HUES64 (cell line): ENCODE measurements around the gene ELF1. TPM values are rescaled to one million over a fixed set of nuclear protein-coding genes. Genes with fewer than 3 reads are reported as not detected.

Experiments
- H3K27ac ChIP-seq: 2 replicates; pipeline ENCODE4 v1.7.0; 2013; ENCODE audit warnings: low read depth, low read length, inconsistent platforms
- H3K27me3 ChIP-seq: 2 replicates; pipeline ENCODE4 v1.6.1; 2013; ENCODE audit warnings: mild to moderate bottlenecking, low read length; ENCODE audit not compliant: insufficient read depth
- H3K36me3 ChIP-seq: 2 replicates; pipeline ENCODE4 v1.6.1; 2013; ENCODE audit warnings: mild to moderate bottlenecking, low read length; ENCODE audit not compliant: insufficient read depth
- H3K4me1 ChIP-seq: 2 replicates; pipeline ENCODE4 v1.6.1; 2013; ENCODE audit warnings: mild to moderate bottlenecking, low read length, moderate library complexity; ENCODE audit not compliant: insufficient read depth
- H3K4me3 ChIP-seq: 2 replicates; pipeline ENCODE4 v1.5.1; 2013; ENCODE audit warnings: mild to moderate bottlenecking, low read length, moderate library complexity
- H3K9ac ChIP-seq: 2 replicates; pipeline ENCODE4 v1.6.1; 2013; ENCODE audit warnings: mild to moderate bottlenecking, low read depth, low read length
- H3K9me3 ChIP-seq: 2 replicates; pipeline ENCODE4 v1.6.1; 2013; ENCODE audit warnings: low read depth, low read length; ENCODE audit not compliant: insufficient read depth
- WGBS: fragments of 150-250, 120-280 bp; methylation state at CpG from one replicate; pipeline ENCODE4 v1.1.7; 2013; ENCODE audit warnings: missing lambda C conversion rate; 5-methylcytosine and 5-hydroxymethylcytosine counted together
- polyA plus RNA-seq, 2 experiments: library from polyadenylated mRNA; stranded (reverse); fragments of 50-300 nt; gene quantifications; one replicate each; pipeline ENCODE4 v1.2.3, GENCODE V29; 2013

Gene ELF1
- 9.7 TPM for polyA plus RNA-seq (2013, experiment 1 of 2)
- polyA plus RNA-seq (2013, experiment 2 of 2): 11.0 TPM

DNA sequence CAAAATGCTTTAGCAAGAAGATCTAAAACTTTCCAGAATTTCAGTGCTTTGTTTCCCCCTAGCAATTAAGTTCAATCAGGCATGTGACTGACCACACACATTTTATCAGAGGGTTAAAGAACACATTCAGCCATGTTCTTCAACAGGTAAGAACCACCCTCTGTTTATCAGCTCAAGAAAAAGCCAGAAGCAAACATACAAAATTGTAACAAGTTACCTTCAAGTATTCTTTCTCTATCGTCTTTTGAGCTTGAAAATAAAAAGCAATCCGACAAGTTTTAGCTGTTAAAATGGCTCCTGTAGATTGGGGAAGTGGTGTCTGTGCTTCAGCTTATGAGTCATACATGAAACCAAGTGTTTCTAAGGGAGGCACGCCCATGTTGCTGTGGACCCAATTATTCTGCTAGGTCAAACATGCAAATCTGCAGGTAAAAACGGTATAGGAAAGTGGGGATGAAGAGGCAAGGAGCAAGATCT, at the start of gene ELF1:
Gene ELF1 (minus strand): TSS at position 306 of the 477 bp plus-strand sequence. CDS start 37,262 bp downstream, outside the sequence.
- H3K4me1 ChIP-seq: peaks cover 65% of the 10 kb centered on the region
- no peaks in the 10 kb centered on the region for H3K9me3 ChIP-seq
- H3K27ac ChIP-seq: peak within 1 kb of the TSS; percentile 71
- H3K4me3 ChIP-seq: peak within 1 kb of the TSS; percentile 41; the same call in 1 of the 2 replicates
- H3K27me3 ChIP-seq: no peaks in the 10 kb centered on the region
- no peaks in the 10 kb centered on the region for H3K36me3 ChIP-seq
- 60% methylated on average over 4 of the region's 4 CpGs for WGBS
- peak within 1 kb of the TSS; percentile 73; the same call in 1 of the 2 replicates for H3K9ac ChIP-seq

GRCh38 chr13:41065078-41065477, 46.0 kb upstream of the ELF1 start:
- H3K36me3 ChIP-seq: peaks cover 72% of the 10 kb centered on the region
- H3K4me3 ChIP-seq: no peak overlapping the region
- H3K4me1 ChIP-seq: peaks cover 15% of the 10 kb centered on the region; the same call in 1 of the 2 replicates
- no peak overlapping the region for H3K27ac ChIP-seq
- no peak overlapping the region for H3K9ac ChIP-seq
- no peaks in the 10 kb centered on the region for H3K9me3 ChIP-seq
- no peaks in the 10 kb centered on the region for H3K27me3 ChIP-seq

- Histone ChIP-seq H3K9me3 (no peaks in the 10 kb centered on the region), H3K9ac (no peak overlapping the region), H3K4me3 (no peak overlapping the region), H3K4me1 (peaks cover 15% of the 10 kb centered on the region; the same call in 1 of the 2 replicates), H3K27me3 (no peaks in the 10 kb centered on the region), H3K36me3 (peaks cover 66% of the 10 kb centered on the region), H3K27ac (no peak overlapping the region)
- WGBS: no CpG with 5 or more reads among the region's 2 CpGs
Measured at GRCh38 chr13:41064493-41064892, 45.4 kb upstream of the ELF1 start.

DNA sequence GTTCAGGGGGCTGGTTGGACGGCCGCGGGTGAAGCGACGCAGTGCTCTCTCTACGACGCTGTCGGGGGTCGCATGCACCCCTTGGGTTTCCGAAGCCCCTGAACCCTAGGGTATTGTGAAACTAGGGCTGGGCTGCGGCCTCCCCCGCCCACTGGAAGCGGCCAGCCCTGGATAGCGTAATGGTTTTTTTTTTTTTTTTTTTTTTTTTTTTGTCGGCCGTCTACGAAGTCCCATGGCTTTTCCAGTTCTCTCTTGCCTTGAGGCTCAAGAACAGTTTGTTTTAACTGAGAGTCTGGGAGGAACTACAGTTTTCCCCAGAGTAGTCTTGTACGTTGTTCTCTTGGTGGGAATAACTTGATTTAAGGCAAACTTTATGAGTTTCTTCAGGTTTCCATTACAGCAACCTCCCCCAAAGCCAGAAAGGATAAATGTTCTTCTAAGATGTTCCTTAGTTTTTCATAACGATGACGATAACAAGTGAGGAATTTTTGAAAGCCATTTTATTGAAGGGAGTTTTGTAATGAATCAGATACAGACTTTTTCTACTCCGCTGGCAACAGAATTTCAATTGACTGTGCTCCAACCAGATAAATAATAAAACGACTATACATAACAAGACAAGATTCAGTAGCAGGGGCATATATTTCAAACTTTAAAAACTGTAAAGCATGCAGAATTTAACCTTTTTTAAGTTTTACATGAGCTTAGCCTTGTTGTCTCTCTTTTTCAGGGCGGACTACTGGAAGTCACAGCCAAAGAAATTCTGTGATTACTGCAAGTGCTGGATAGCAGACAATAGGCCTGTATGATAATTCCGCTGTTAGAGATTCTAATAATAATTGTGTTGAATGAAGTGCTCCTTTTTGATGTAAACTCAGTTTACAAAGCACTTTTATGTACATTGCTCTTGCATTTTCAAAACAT, 43.1 kb upstream of the ELF1 start:
- peak overlapping the region; percentile 85 for H3K4me3 ChIP-seq
- peaks cover 22% of the 10 kb centered on the region; the same call in 1 of the 2 replicates for H3K4me1 ChIP-seq
- H3K36me3 ChIP-seq: peaks cover 43% of the 10 kb centered on the region
- peak overlapping the region; percentile 88 for H3K9ac ChIP-seq
- no peaks in the 10 kb centered on the region for H3K27me3 ChIP-seq
- WGBS: 8% methylated on average over 24 of the region's 24 CpGs
- peak overlapping the region; percentile 89 for H3K27ac ChIP-seq
- no peaks in the 10 kb centered on the region for H3K9me3 ChIP-seq

GRCh38 chr13:41061075-41061913, 42.2 kb upstream of the ELF1 start, which contains the start of gene WBP4:
WBP4 (plus strand) TSS chr13:41061509; CDS start chr13:41061674, 165 bp downstream.
- WGBS: under 1% methylated on average over 67 of the region's 71 CpGs
- Histone ChIP-seq H3K36me3 (peaks cover 34% of the 10 kb centered on the region), H3K27ac (peak within 1 kb of the TSS; percentile 89), H3K9ac (peak within 1 kb of the TSS; percentile 88), H3K4me3 (peak within 1 kb of the TSS; percentile 85), H3K9me3 (no peaks in the 10 kb centered on the region), H3K27me3 (no peaks in the 10 kb centered on the region), H3K4me1 (peaks cover 22% of the 10 kb centered on the region; the same call in 1 of the 2 replicates)

GRCh38 chr13:41060724-41061074, 41.6 kb upstream of the ELF1 start:
- Histone ChIP-seq H3K27me3 (no peaks in the 10 kb centered on the region), H3K9me3 (no peaks in the 10 kb centered on the region), H3K4me3 (peak overlapping the region; percentile 85), H3K27ac (peak overlapping the region; percentile 89), H3K36me3 (peaks cover 28% of the 10 kb centered on the region), H3K9ac (peak overlapping the region; percentile 88), H3K4me1 (peaks cover 22% of the 10 kb centered on the region; the same call in 1 of the 2 replicates)
- under 1% methylated on average over 35 of the region's 35 CpGs for WGBS

- H3K4me3 ChIP-seq: peak overlapping the region; percentile 85
- H3K36me3 ChIP-seq: peaks cover 23% of the 10 kb centered on the region
- under 1% methylated on average over 57 of the region's 57 CpGs for WGBS
- H3K9me3 ChIP-seq: no peaks in the 10 kb centered on the region
- no peaks in the 10 kb centered on the region for H3K27me3 ChIP-seq
- H3K4me1 ChIP-seq: peaks cover 22% of the 10 kb centered on the region; the same call in 1 of the 2 replicates
- peak overlapping the region; percentile 89 for H3K27ac ChIP-seq
- peak overlapping the region; percentile 88 for H3K9ac ChIP-seq
Measured at GRCh38 chr13:41060082-41060723, 41.1 kb upstream of the ELF1 start.

- Histone ChIP-seq H3K9me3 (no peaks in the 10 kb centered on the region), H3K4me1 (peaks cover 18% of the 10 kb centered on the region; the same call in 1 of the 2 replicates), H3K36me3 (peaks cover 17% of the 10 kb centered on the region), H3K27me3 (no peaks in the 10 kb centered on the region), H3K4me3 (peak overlapping the region; percentile 85), H3K9ac (peak overlapping the region; percentile 88), H3K27ac (peak overlapping the region; percentile 89)
- WGBS: 10% methylated on average over 14 of the region's 15 CpGs
Measured at GRCh38 chr13:41059456-41060081, 40.5 kb upstream of the ELF1 start.

DNA sequence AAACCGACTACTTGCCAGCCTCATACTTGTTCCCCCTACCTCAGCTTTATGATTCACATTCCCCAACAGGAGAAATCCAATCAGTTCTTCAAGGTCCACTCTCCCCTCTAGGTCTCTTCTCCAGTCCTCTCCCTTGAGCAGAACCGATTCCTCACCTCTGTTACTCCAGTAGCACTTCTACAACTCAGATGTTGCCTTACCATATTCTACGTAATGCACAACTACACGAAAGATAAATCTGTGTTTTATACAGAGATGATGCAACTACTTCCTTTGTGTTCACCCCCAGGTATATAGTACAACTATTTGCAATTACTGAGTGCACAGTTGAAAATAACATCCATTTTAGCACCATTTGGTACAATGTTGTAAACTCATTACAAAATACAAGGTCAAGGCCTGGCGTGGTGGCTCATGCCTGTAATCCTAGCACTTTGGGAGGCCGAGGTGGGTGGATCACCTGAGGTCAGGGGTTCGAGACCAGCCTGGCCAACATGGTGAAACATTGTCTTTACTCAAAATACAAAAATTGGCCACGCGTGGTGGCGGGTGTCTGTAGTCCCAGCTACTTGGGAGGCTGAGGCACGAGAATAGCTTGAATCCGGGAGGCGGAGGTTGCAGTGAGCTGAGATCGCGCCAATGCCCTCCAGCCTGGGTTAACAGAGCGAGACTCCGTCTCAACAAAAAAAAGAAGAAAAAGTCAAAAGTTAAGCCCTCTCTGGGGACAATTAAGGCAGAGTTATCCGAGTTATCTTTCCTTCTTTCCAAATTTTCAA, 39.4 kb upstream of the ELF1 start:
- H3K9ac ChIP-seq: no peak overlapping the region
- peak overlapping the region; percentile 85 for H3K4me3 ChIP-seq
- peaks cover 7% of the 10 kb centered on the region for H3K36me3 ChIP-seq
- H3K27ac ChIP-seq: no peak overlapping the region
- peaks cover 18% of the 10 kb centered on the region; the same call in 1 of the 2 replicates for H3K4me1 ChIP-seq
- H3K27me3 ChIP-seq: no peaks in the 10 kb centered on the region
- 93% methylated on average over 18 of the region's 18 CpGs for WGBS
- H3K9me3 ChIP-seq: no peaks in the 10 kb centered on the region
